HG03575 (cell line): ENCODE measurements around the gene ARHGAP1.

Source experiments
- ATAC-seq: cut with Tn5 transposase; IDR thresholded peaks from one replicate; pipeline ENCODE4 v1.9.1; 2021; ENCODE audit not compliant: unreplicated experiment, insufficient number of reproducible peaks, low FRiP score; ENCODE audit errors: extremely low read depth

ARHGAP1 gene

DNA sequence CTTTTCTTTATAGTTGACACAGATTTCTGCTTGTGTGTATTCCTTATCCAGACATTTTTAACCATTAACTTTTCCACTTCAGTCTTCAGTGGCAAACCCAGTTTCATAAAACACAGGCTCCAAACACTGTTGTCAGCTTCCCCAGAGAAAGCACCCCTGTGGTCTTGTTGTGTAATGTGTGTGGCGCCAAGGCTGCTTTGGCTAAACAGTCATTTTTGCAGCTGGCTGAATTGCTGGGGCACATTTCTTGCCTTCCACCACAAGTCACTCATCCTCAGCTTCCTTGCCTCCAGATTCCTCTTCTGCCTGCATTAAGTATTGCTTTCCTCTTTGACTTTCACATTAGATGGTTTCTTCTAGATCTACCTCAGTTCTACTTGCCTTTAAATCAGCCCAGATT, 40.5 kb downstream of the ARHGAP1 start:
- no peak for ATAC-seq

- ATAC-seq = no peak
These were observed 42.2 kb downstream of the ARHGAP1 start for GRCh38 chr11:46658259-46658658.

DNA sequence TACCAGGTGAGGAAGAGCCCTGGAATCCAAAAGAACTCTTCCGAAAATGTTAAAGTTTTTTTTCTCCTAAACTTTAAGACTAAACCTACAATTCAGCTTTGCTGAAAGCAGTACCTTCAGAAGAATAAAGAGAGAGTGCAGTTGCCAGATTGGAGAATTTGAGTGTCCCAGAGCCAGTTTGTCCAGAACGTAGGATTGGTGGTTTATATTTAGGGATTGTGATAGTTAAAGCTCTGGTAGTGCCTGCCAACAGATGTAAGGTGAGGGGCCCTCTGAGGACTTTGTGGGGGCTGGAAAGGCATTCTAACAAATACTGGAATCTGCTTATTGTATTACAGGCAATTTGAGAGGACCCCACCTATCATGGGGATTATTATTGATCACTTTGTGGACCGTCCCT, 43.2 kb downstream of the ARHGAP1 start:
- ATAC-seq = no peak

DNA sequence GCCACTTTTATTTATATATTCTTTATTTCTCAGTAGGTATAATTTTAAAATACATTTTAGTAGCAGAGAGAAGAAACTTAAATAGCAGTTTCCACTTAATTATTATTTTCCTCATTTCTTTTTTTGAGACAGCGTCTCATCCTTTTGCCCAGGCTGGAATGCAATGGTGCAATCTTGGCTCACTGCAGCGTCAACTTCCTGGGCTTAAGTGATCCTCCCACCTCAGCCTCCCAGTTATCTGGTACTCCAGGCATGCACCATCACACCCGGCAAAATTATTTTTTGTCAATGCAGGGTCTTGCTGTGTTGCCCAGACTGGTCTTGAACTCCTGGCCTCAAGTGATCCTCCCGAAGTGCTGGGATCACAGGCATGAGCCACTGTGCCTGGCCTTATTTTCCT, 44.8 kb downstream of the ARHGAP1 start:
- no peak for ATAC-seq

- ATAC-seq = no peak
These were observed 51.2 kb downstream of the ARHGAP1 start for GRCh38 chr11:46649180-46649738.

- no peak for ATAC-seq
These were observed 56.4 kb downstream of the ARHGAP1 start for GRCh38 chr11:46643986-46644385.

- ATAC-seq = no peak
These were observed 56.9 kb downstream of the ARHGAP1 start for GRCh38 chr11:46643531-46643930.

DNA sequence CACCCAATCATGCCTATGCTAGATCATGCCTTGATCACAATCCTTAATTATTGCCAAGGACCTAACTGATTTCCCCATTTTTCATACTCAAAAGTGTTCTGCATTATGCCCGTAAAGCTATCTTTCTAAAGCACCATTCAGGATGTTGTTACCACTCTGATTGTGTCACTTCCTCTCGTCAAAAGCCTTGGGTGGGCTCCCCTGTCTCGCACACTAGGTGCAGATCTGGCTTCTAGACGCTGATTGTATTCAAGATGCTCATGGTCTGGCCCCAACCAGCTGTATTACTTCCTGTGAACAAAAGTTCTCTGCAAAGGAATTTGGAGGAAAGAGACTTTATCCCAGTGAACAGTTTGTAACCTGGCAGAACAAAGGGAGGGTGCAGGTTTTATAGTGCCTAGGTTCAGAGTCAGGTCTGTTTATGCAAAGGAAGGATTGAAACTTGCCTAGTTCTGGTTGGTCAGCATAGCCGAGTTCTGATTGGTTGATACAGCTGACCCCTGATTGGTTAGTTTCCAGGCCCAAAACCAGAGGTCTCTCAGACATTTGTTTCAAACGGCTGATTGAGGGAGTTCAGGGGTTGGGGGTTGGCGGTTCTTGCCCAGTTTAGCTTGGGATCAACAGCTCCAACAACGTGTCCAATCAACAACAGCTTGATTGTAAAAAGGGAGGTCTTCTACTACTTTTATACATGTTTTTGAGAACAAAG, 57.6 kb downstream of the ARHGAP1 start:
- ATAC-seq = no peak

DNA sequence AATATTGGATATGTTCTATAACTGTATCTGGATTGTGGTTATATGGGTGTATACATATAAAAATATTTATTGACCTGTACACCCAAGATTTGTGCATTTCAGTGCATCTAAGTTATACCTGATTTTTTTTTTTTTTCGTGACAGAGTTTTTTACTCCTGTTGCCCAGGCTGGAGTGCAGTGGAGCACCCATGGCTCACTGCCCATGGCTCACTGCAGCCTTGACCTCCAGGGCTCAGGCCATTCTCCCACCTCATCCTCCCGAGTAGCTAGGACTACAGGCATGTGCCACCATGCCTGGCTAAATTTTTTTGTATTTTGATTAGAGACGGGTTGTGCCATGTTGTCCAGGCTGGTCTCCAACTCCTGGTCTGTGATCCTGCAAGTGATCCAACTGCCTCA, 58.8 kb downstream of the ARHGAP1 start:
- no peak for ATAC-seq

DNA sequence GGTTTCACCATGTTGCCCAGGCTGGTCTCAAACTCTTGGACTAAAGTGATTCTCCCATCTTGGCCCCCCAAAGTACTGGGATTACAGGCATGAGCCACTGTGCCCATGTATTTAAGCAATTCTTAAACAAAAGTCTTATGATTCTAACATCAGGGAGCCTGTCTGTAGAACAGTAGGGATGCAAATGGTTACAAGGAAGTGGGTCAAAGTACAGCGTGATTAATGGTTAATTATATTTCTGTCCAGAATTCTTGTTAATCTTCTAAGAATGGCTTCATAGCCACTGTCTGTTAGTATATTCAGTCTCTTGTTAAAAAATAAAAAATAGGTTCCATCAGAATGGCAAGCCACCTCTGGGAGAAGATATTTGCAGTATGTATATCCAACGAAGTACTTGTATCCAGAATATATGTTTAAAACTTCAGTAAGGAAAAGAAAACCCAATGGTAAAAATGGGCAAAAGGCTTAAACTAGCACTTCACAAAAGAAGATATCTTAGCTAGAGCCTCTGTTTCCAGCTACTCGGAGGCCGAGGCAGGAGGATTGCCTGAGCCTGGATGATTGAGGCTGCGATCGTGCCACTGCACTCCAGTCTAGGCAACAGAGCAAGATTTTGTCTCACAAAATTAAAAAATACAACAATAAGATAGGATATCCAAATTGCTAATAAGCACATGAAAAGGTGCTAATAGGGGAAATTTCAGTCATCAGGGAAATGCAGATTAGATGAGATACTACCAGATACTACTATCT, 60.2 kb downstream of the ARHGAP1 start:
- no peak for ATAC-seq

- ATAC-seq = no peak
These were observed 61.1 kb downstream of the ARHGAP1 start for GRCh38 chr11:46639197-46639839.

DNA sequence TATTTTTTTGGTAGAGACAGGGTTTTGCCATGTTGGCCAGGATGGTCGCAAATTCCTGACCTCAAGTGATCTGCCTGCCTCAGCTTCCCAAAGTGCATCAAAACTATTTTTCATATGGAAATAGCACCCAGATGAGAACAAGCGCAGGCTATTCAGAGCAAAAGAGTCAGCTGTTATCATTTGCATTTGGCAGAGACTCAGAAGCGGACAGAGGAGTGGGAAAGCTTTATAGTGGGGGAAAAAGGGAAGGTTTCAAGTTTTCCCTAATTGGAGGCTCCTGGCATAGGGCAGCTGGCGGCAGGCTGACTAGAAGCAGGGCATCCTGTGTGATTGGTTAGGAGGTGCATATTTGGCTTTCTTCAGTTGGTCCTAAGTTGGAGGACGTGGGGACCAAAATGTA, 62.9 kb downstream of the ARHGAP1 start:
- no peak for ATAC-seq

GRCh38 chr11:46635557-46636139, 64.8 kb downstream of the ARHGAP1 start:
- ATAC-seq = no peak

DNA sequence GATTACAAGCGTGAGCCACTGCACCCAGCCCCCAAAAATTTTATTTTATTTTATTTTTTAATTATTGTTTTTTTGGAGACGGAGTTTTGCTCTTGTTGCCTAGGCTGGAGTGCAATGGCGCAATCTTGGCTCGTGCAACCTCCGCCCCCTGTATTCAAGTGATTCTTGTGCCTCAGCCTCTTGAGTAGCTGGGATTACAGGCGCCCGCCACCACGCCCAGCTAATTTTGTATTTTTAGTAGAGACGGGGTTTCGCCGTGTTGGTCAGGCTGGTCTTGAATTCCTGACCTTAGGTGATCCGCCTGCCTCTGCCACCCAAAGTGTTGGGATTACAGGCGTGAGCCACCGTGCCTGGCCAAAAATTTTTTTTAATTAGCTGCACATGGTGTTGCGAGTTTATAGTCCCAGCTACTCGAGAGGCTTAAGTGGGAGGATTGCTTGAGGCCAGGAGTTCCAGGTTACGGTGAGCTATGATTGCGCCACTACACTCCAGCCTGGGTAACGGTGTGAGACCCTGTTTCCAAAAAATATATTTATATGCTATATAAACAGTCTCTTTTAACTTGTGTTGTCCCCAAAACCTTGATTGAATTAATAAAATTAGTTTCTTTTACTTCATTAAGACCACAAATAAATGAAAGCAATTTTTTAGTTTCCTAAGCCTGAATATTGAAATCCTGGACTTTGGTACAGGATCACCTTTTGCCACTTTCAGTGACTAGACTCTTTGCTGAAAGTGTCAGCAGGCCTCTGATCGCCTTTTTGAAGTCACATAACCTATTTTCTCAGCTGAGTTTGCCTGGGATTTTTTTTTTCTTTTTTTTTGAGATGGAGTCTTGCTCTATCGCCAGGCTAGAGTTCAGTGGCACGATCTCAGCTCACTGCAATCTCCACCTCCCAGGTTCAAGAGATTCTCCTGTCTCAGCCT, 66.9 kb downstream of the ARHGAP1 start:
- ATAC-seq = no peak

- no peak for ATAC-seq
These were observed 67.9 kb downstream of the ARHGAP1 start for GRCh38 chr11:46632502-46632901.

GRCh38 chr11:46631676-46632075, 68.7 kb downstream of the ARHGAP1 start:
- ATAC-seq = no peak

DNA sequence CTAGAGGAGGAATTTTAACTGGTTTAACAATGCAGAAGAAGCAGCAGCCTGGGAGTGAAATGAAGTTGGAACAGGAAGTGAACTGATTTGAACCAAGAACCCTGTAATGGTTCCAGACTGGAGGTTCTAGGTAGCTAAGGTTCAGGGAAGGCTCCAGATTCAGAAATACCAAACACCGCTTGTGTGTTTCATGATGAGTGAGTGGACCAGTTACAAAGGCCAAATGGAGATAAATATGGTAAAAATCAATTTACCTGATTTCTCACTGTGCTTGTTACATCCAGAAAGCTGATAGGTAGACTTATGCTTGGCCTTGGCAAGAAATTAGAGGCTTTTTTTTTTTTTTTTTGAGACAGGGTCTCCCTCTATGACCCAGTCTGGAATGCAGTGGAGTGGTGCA, 70.2 kb downstream of the ARHGAP1 start:
- no peak for ATAC-seq

GRCh38 chr11:46628961-46629360, 71.5 kb downstream of the ARHGAP1 start:
- ATAC-seq = no peak
